DLD1 (cell line): ENCODE results near the gene LRRC8B.
"Not testable (repeated sequence)": the region's sequence is repeated elsewhere in the genome, so short reads cannot be mapped to it uniquely, and the experiment has no call there.

Source experiments
- in situ Hi-C: cut with HindIII; loops from 2 replicates; pipeline ENCODE4 v1.10.0; 2017; ENCODE audit warnings: low sequenced_read_pairs

LRRC8B gene

DNA sequence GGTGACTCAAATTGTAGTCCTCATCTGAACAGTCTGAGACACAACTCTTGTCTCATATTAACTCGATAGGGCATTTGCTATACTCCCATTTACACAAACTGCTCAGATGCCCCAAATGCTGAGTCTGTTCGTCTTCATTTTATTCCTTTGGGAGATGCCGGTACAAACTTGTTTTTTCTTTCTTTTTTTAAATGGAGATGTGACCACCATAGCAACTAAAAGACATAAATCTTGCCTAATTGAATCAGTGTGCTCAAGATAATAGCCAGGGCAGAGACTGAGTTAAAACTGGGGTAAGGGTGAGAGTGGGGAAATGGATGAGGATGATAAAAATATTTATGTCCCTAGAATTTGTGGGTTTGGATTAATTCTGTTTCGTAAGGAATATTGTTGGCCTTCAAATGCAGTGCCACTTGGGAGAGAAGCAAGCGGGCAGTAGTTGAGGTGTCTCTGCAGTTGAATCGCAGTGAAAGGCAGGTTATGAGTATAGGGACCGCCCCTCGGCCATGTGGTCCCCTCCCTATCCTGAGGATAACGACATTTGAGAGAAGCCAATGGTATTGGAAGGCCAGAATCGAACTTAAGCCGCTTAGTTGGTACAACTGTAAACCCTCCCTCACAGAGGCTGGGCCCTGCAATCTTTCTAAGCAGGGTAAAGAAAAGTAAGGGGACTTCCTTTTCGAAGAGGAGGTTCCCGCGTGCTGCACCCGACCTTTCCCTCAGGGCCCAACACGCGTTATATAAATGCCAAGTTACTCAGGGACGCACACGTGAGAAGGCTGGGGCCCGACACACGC is 859 bp upstream of the LRRC8B start:
- in situ Hi-C loops, result no loop called here

DNA sequence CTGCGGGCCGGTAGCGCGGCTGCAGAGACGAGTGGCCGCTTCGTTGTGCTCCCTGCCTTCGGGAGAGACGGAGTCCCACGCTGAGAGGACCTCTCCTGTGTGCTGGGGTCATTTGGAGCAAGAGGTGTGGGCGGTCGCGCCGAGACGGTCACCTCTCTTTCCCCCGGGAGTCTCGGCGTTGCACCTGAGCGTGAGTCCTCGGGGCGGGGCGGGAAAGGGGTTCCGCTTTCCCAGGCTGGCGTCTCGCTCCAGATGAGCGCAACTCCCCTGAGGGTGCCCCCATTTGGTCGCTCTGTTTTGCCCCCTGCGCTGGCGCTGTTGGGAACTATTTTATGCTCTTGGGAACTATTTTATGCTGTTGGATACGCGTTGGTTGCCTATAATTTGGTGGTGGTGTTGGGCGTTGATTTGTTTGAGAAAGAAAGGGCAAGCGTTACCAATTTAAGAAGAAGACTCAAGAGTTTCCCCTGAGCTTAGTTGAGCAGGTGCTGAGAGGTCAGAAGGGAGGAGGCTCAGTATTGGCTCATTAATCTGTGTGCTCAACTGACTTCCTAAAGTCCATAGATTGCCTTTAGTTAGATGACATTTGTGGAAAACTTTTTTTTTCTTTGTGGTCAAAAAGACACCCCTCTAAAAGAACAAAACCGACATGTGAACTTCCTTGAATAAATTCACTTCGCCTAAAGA is 683 bp downstream of the LRRC8B start:
- in situ Hi-C loops, result no loop called here

DNA sequence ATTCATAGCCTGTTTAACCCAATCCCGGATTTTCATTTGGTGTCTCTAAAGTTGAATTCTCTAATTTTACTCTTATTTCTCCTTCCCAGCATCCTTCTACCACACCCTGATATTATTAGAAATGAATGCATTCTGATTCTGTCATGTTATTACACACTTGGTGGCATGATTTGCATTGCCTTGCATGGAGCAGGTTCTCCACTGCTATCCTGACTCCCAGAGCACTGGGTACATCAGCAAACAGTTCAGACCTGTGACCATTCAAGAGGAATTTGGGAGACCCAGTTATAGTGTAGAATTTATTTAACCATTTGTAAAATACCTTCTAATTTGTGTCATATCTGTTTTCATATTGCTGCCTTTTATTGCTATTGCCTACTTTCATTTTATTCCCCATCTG is 2.6 kb downstream of the LRRC8B start:
- in situ Hi-C loops, result no loop called here

DNA sequence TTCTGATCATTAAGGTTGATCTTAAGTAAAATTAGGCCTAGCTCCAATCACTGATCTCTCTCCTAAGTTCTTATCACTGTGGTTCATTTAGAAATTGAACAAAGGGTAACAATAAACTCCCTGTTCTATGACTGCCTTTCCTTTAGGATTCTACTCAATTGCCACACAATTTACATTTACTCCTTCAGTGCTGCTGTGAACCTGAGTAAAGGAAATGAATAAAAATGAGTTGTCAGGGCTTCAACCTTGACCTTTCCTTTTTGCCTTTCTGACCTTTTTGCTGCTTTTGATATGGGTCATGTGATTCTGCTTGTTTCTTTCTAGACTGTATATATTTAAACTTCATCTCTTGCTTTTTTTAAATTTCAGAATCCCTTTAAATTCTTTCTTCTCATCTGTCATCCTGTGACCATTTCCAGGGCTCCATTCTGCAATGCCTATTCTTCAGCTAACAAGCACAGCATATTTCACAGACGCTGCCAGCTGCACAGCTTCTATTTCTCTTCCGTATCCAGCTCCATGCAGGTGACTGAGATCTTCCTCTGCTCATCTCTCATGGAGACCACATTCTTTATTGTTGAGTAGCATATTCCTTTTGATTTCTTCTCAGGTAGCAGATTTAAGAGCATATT is 3.2 kb downstream of the LRRC8B start:
- in situ Hi-C loops, result no loop called here

DNA sequence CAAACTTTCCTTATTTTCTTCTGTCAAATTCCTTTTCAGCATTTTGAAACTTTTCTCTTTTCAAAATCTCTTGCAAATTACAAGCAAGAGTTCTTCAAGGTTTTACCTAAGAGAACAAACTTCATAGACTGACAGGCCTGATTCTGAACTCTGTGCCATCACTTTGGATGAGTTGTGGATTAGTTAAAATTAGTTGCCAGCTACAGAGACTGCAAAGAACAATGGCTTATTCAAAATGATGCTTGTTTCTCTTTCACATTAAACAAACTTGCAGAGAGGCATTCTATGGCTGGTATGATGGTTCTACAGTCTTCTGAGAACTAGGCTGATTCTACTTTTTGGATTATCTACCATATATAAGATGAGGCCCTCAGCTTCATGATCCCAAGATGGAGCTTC is 3.8 kb downstream of the LRRC8B start:
- in situ Hi-C loops, result no loop called here

DNA sequence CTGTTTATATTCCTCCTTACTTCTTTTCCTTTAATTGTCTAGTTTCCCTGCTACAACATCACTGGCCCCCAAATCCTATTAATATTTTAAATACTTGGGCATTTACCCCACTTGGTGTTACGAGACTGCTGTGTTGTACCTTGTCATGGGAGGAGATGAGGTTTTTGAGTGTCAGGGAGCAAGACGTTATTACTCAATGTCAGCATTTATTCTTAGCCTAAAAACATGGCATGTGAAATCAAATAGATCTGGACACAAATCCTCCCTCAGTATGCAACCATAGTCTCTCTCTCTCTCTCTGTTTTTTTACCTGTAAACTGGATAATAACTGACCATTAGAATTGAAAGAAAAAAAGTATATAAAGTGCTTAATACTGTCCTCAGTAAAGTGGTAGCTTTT is 4.6 kb downstream of the LRRC8B start:
- in situ Hi-C loops, result no loop called here

DNA sequence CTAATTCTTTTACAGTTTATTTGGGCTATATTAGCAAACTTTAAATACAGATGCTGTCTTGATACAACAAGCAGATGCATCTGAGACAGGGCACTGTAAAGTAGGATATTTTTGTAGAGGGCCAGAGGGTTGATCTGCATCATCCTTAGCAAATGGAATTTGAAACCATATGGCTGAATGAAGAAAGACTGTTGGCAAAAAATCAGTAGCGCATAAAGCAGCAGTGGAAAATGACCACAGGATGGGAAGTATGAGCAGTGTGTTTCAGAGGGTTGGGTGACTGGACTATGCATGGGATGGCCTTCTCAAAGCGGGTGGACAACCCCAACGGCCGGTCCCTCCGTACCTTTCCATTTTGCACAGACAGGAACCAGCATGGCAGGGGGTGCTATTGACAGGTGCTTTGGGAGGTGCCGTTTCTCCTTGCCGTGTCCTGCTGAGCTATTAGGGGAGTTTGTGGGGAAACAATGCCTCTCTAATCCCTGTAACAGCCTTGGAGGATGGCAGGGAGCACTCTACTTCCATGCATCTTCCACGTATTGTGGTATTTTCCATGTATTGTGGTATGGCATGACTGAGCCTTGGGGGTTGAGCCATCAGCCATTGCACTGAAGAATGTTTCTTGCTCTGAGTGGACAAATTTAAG is 5.9 kb downstream of the LRRC8B start:
- in situ Hi-C loops, result no loop called here

DNA sequence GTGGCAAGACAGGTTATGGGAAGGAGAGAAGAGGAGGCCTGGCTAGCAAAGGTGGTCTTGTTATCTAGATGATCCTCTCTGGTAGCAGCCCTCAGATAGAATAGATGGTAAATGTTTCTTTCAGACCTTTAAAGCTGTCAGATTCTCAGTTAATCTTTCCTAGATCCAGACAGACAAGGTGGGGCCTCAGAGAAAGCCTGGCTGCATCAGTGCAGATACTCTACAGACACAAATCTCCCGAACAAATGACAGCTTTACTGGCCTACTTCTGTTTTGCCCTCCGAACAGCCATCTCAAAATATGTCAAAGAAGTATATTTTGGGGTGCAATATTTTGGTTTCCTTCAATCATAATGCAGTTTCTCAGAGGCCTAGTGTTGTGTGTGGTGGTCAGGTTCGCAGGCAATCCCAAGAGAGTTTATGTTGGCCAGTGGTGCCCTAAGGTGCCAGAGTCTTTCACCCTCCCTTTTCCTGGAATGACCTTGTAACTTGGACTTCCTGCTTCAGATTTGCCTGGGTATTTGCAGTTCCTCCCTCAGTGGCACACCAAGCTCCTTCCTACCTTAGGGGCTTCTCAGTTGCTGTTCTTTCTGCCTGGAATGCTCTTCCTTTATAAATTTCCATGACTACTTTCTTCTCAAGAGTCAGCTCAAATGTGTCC is 7.0 kb downstream of the LRRC8B start:
- in situ Hi-C loops, result no loop called here

DNA sequence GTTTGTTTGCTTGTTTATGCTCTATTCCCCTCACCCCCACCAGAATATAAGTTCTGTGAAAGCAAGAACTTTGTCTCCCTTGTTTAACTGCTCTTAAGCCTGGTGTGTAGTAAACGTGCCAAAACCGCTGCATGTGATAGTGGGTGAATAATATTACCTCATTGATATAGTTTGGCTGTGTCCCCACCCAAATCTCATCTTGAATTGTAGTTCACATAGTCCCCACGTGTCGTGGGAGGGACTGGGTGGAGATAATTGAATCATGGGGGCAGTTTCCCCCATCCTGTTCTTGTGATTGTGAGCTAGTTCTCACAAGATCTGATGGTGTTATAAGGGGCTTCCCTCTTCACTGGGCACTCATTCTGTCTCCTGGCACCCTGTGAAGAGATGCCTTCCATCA is 7.6 kb downstream of the LRRC8B start:
- in situ Hi-C loops, result no loop called here

DNA sequence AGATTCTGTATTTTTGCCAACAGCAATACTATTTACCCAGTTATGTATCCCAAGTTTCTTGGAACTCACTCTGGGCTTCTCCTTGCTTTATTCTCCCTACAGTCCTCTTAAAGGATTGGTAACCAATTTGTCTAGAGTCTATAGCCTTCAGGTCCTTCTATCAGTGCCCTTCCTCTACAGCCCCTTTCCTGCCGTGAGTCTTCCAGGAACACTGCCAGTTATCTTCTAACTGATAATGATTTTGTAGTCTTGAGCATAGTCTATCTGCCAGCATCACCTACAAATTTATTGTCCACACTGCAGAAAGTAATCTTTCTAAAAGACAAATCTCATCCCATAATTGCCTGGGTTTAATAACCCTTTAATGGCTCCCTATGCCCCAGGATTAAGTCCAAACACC is 8.2 kb downstream of the LRRC8B start:
- in situ Hi-C loops, result no loop called here

DNA sequence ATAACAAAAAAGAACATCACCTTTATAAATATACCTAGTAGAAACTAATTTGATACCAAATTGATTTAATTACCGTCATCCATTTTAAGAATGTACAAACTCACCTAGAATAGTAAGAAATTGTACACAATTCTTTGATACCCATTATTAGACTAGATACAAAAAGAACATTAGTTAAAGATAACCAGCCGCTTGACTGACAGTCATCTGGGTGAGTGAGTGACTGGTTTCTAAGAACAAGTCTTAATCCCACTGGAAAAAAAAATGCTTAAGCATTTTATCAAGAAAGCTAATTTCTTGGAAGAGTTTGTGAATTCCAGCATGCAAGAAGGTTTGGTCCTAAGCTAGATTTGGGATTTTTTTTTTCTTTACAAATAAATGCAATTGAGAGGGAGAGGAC is 10.9 kb downstream of the LRRC8B start:
- in situ Hi-C loops, result no loop called here

DNA sequence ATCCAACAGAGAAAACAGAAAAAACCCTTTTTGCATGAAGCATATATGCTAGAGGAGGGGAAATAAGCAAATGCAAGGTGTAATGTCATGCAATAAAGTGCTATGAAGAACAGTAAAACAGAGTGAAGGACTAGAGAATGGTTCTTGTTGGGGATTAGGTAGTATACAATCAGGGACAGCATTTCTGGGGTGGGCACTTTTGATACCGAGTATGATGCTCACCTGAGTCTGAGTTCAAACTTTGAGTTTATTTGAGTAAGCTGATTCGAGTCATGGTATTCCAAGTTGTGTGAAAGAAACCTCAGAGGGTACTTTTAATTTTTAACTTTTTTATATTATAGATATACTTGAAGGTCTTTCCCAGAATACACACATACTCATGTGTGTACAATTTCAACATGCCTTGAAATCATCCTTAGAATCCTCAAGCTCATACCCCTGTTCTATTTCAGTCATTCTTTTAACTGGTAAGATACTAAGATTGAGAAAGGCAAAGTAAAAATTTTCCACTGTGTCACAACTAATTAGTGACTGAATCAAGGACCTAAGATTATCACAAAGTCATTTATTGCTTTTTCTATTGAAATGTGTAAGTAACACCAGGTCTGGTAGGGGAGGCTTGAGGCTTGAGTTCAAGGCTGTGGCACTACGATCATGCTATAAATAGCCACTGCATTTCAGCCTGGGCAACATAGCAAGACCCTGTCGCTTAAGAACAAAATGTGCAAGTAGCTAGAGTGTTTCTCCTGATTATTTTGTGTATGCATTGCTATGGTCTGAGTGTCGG is 12.1 kb downstream of the LRRC8B start:
- in situ Hi-C loops, result no loop called here

DNA sequence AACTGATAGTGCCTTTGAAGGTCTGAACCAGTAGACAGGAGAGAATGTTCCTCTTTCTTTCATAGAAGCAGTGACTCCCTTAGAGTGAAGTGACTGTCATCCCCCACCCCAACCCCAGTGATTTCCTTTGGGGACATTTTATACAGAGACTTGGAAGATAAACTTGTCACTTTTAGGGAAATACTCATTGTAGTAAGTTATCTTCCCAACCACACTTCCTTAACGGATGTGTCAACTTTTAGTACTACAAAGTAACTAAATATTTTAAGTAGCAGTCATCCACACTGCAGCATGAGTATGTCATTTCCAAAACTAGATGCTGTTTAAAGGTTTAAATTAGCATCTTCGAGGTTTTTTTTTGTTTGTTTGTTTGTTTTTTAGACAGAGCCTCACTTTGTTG is 13.7 kb downstream of the LRRC8B start:
- in situ Hi-C loops, result no loop called here

DNA sequence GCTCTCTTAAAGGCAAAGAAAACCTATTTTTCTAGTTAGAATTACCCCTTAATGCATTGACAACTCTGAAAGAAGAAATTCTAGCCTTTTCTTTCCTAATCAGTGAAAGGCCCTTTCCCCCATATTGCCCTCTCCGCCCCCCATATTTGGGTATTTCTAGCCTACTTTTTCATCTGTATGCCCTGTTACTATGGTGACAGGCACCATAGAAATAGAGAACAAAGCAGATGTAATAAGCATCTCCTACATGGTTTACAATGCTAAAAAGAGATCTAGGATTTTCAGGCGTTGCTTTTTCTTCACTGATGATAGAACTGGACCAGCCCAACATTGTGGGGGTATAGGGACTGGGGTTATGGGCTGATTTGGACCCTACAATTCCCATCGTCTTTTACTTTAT is 14.5 kb downstream of the LRRC8B start:
- in situ Hi-C loops, result no loop called here

DNA sequence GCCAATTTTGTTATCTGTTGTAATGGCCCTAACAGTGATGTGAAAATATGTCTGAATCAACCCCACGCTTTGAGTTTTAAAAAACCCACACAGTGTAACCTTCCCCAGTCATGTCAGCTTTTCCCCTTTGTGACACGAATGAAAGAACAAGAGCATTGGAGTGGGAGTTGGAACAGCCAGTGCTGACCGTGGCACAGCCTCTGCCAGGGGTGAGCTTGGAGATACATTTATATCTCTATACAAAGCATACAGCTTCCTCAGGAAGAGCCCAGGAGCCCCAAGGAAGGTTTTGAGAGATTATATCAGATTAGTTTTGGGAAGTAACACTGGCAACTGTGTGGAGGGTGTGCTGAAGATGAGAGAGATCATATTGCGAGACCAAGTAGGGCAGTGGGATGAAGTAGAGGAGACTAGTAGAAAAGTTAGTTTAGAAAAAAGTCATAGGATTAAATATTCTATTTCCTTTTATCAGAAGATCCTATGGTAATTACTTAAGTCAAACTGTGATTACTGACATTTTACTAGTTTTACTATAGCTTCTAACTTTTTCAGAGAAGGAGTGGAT is 15.9 kb downstream of the LRRC8B start:
- in situ Hi-C loops, result no loop called here

DNA sequence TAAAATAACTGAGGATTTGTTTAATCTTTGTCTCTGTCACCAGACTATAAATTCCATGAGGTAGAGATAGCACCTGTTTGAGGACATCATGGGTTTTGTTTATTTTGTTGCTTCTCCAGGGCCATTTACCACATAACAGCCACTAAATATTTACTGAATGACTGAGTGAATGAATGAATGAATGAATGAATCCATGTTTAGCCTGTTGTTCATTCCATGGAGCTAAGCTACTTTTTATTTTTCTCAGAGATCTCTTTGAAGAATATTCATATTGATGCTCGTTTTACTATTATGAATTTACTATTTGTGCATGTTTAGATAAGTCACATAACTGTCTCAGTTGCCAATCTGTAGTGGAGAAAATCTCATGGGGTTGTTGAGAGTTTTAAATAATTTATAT is 17.7 kb downstream of the LRRC8B start:
- in situ Hi-C loops, result no loop called here

DNA sequence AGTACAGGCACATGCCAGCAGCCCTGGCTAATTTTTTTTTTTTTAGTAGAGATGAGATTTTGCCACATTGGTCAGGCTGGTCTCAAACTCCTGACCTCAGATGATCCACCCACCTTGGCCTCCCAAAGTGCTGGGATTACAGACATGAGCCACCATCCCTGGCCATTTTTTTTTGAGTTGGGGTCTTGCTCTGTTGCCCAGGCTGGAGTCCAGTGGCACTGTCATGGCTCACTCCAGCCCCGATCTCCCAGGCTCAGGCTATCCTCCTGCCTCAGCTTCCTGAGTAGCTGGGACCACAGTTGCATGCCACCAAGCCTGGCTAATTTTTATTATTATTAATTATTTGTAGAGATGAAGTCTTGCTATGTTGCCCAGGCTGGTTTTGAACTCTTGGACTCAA is 19.0 kb downstream of the LRRC8B start:
- in situ Hi-C loops, result not testable (repeated sequence)

DNA sequence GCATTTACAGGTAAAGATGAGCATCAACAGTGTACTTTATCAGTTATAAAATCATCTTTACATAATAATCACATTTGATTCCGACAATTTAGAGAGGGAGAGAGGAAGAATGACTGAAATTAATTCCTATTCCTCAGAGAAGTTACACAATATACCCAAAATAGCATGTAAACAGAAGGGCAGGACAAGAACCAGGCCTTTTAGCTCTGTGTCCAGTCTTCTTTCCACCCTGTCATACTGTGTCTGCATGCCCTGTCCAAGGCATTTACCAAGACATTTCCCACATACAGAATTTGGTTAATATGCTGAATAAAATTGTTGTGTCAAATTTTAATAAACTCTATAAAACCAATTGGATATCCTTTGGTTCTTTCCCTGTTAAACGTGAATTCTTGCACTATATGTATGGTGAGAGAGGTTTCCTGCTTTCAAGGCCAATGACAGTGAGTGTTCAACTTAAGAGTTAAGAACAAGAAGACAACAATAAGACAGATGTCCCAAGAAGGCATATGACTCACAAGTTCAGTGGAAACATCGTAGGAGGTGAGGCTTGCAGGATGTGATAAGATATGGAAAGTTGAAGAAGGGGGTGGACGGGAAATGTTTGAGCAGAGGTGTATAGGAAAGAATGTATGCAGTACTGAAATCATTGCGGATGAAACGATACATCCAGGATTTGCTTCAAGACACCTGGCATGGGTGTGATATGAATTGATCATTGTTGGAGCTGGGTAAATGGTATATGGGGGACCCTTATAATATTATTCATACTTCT is 20.8 kb downstream of the LRRC8B start:
- in situ Hi-C loops, result no loop called here
